T-helper 2 cell treated with Interferon-gamma antibody and Interleukin-4, amounts not matched to agents 5 μg/mL and 100 μg/mL, for 36 hours (primary cell): Measurements from ENCODE around the gene SFI1.
A peak's percentile ranks its signal among the peaks of the same experiment; 100 is the strongest.
"Not testable (repeated sequence)": the region's sequence is repeated elsewhere in the genome, so short reads cannot be mapped to it uniquely, and the experiment has no call there.

Experiments used
- DNase-seq: peaks from one replicate; pipeline ENCODE4 v3.0.0; 2021; ENCODE audit warnings: low spot score
- H3K27ac Mint-ChIP-seq: one replicate; pipeline ENCODE4 v1.8.0; 2021; ENCODE audit warnings: mild to moderate bottlenecking, mixed read lengths
- H3K27me3 Mint-ChIP-seq: one replicate; pipeline ENCODE4 v1.8.0; 2021; ENCODE audit warnings: low read depth, mixed read lengths
- H3K36me3 Mint-ChIP-seq: one replicate; pipeline ENCODE4 v1.8.0; 2021; ENCODE audit warnings: low read depth, mixed read lengths
- H3K4me1 Mint-ChIP-seq: one replicate; pipeline ENCODE4 v1.8.0; 2021; ENCODE audit warnings: low read depth, mixed read lengths
- H3K4me3 Mint-ChIP-seq: one replicate; pipeline ENCODE4 v1.8.0; 2022; ENCODE audit warnings: mild to moderate bottlenecking, moderate library complexity, mixed read lengths
- H3K9me3 Mint-ChIP-seq: one replicate; pipeline ENCODE4 v1.8.0; 2021; ENCODE audit warnings: mixed read lengths

Gene SFI1

DNA sequence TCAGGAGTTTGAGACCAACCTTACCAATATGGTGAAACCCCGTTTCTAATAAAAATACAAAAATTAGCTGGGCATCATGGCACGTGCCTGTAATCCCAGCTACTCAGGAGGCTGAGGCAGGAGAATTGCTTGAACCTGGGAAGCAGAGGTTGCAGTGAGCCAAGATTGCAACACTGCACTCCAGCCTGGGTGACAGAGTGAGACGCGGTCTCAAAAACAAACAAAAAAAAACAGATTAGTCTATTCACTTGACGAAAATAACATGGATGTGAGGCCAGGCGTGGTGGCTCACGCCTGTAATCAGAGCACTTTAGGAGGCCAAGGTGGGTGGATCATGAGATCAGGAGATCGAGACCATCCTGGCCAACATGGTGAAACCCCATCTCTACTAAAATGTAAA lies 13.9 kb upstream of the SFI1 start:
- Mint-ChIP-seq H3K36me3 (peaks cover 78% of the 10 kb centered on the region), H3K4me1 (peaks cover 24% of the 10 kb centered on the region), H3K27ac (peak overlapping the region; percentile 31)
- not testable (repeated sequence) for DNase-seq, H3K9me3 Mint-ChIP-seq, H3K4me3 Mint-ChIP-seq, H3K27me3 Mint-ChIP-seq

DNA sequence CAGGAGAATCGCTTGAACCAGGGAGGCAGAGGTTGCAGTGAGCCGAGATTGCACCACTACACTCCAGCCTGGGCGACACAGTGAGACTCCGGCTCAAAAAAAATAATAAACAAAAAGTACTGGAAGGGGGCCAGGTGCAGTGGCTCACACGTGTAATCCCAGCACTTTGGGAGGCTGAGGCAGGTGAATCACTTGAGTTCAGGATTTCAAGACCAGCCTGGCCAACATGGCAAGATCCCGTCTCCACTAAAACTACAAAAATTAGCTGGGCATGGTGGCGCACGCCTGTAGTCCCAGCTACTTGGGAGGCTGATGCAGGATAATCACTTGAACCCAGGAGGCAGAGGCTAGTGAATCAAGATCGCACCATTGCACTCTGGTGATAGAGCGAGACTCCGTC lies 10.0 kb upstream of the SFI1 start:
- DNase-seq, H3K27me3 Mint-ChIP-seq, H3K4me3 Mint-ChIP-seq, H3K9me3 Mint-ChIP-seq, H3K27ac Mint-ChIP-seq: not testable (repeated sequence)
- H3K36me3 Mint-ChIP-seq = peaks cover 52% of the 10 kb centered on the region
- peaks cover 38% of the 10 kb centered on the region for H3K4me1 Mint-ChIP-seq

- Mint-ChIP-seq H3K4me3 (peak overlapping the region; percentile 15), H3K4me1 (peaks cover 40% of the 10 kb centered on the region), H3K36me3 (peaks cover 46% of the 10 kb centered on the region), H3K9me3 (no peaks in the 10 kb centered on the region), H3K27me3 (no peaks in the 10 kb centered on the region), H3K27ac (no peak overlapping the region)
- DNase-seq = no peak
Observed at GRCh38 chr22:31486951-31487350, 9.4 kb upstream of the SFI1 start.

GRCh38 chr22:31488346-31488883 lies 7.9 kb upstream of the SFI1 start:
- no peaks in the 10 kb centered on the region for H3K27me3 Mint-ChIP-seq
- peaks cover 34% of the 10 kb centered on the region for H3K36me3 Mint-ChIP-seq
- peaks cover 41% of the 10 kb centered on the region for H3K4me1 Mint-ChIP-seq
- H3K27ac Mint-ChIP-seq = peak overlapping the region; percentile 76
- no peaks in the 10 kb centered on the region for H3K9me3 Mint-ChIP-seq
- DNase-seq = no peak
- peak overlapping the region; percentile 81 for H3K4me3 Mint-ChIP-seq

- Mint-ChIP-seq H3K4me1 (peaks cover 39% of the 10 kb centered on the region), H3K27ac (peak overlapping the region; percentile 76), H3K9me3 (no peaks in the 10 kb centered on the region), H3K36me3 (peaks cover 30% of the 10 kb centered on the region), H3K27me3 (no peaks in the 10 kb centered on the region), H3K4me3 (peak overlapping the region; percentile 81)
- DNase-seq = peak; percentile 35
Observed at GRCh38 chr22:31488988-31489617, 7.2 kb upstream of the SFI1 start.

DNA sequence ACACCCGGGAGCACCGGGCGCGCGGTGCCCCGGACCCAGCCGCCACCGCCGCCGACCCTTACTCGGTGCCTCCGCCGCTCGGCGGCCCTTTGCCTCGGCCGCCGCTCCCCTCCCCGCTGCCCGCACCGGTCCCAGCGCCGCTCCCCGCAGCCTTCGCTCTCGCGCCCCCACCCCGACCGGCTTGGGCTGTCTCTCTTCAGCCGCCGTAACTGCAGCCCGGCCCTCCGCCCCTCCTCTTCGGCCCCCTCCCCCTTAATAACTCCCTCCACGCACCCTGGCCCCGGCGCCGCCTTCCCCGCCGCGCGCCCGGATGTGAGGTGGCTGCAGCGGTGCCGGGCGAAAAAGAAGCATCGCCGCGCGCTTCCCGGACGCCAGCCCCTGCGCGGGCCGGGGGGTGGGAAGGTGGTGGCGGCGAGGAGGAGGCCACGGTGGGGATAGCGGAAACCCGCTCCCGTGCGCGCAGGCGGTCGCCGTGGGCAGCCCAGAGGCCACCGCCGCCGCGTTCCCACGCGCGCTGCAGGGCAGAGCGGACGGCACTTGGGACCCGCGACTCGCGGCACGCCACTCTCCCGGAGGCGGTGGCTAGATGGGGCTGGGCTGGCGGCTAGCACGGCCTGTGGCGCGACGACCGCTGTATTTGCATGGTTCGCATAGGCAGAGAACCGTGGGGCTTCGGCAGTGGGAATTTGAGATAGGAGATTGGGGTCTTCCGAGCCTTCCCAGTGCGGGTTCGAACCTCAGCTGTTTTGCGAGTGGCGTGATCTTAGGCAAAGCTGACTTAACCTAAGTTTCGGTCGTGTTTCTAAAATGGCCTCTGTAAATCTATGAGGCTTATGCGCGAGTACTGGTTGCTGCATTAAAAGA lies 6.5 kb upstream of the SFI1 start, which contains the start of gene EIF4ENIF1:
TSS of gene EIF4ENIF1 (minus strand) at position 211 of the 864 bp plus-strand sequence. CDS start 1,124 bp downstream, outside the sequence.
- H3K4me3 Mint-ChIP-seq = peak within 1 kb of the TSS; percentile 88
- peaks cover 23% of the 10 kb centered on the region for H3K36me3 Mint-ChIP-seq
- H3K4me1 Mint-ChIP-seq = peaks cover 38% of the 10 kb centered on the region
- no peaks in the 10 kb centered on the region for H3K27me3 Mint-ChIP-seq
- H3K27ac Mint-ChIP-seq = peak within 1 kb of the TSS; percentile 98
- no peaks in the 10 kb centered on the region for H3K9me3 Mint-ChIP-seq
- peak; percentile 82 for DNase-seq

- Mint-ChIP-seq H3K36me3 (peaks cover 17% of the 10 kb centered on the region), H3K27me3 (no peaks in the 10 kb centered on the region), H3K4me1 (peaks cover 32% of the 10 kb centered on the region), H3K4me3 (peak overlapping the region; percentile 88), H3K9me3 (no peaks in the 10 kb centered on the region), H3K27ac (peak overlapping the region; percentile 98)
- DNase-seq = peak; percentile 66
Observed at GRCh38 chr22:31490496-31490925, 5.8 kb upstream of the SFI1 start.

- Mint-ChIP-seq H3K36me3 (peaks cover 14% of the 10 kb centered on the region), H3K27me3 (no peaks in the 10 kb centered on the region), H3K27ac (peak overlapping the region; percentile 98), H3K4me3 (peak overlapping the region; percentile 88), H3K4me1 (peaks cover 34% of the 10 kb centered on the region), H3K9me3 (no peaks in the 10 kb centered on the region)
- no peak for DNase-seq
Observed at GRCh38 chr22:31491218-31491962, 4.9 kb upstream of the SFI1 start.

GRCh38 chr22:31492151-31492550 lies 4.2 kb upstream of the SFI1 start:
- H3K36me3 Mint-ChIP-seq = peaks cover 7% of the 10 kb centered on the region
- peaks cover 32% of the 10 kb centered on the region for H3K4me1 Mint-ChIP-seq
- H3K9me3 Mint-ChIP-seq = no peaks in the 10 kb centered on the region
- no peaks in the 10 kb centered on the region for H3K27me3 Mint-ChIP-seq
- H3K4me3 Mint-ChIP-seq = peak overlapping the region; percentile 46
- DNase-seq = no peak
- peak overlapping the region; percentile 57 for H3K27ac Mint-ChIP-seq

- peaks cover 14% of the 10 kb centered on the region for H3K36me3 Mint-ChIP-seq
- not testable (repeated sequence) for H3K27me3 Mint-ChIP-seq, H3K9me3 Mint-ChIP-seq, H3K4me3 Mint-ChIP-seq, DNase-seq
- H3K4me1 Mint-ChIP-seq = peaks cover 33% of the 10 kb centered on the region
- peak overlapping the region; percentile 67 for H3K27ac Mint-ChIP-seq
Observed at GRCh38 chr22:31493355-31493754, 3.0 kb upstream of the SFI1 start.

GRCh38 chr22:31495343-31495742 lies 993 bp upstream of the SFI1 start:
- H3K27me3 Mint-ChIP-seq = no peaks in the 10 kb centered on the region
- peaks cover 38% of the 10 kb centered on the region for H3K4me1 Mint-ChIP-seq
- peak overlapping the region; percentile 94 for H3K4me3 Mint-ChIP-seq
- no peak for DNase-seq
- H3K27ac Mint-ChIP-seq = peak overlapping the region; percentile 96
- no peaks in the 10 kb centered on the region for H3K9me3 Mint-ChIP-seq
- peaks cover 22% of the 10 kb centered on the region for H3K36me3 Mint-ChIP-seq

DNA sequence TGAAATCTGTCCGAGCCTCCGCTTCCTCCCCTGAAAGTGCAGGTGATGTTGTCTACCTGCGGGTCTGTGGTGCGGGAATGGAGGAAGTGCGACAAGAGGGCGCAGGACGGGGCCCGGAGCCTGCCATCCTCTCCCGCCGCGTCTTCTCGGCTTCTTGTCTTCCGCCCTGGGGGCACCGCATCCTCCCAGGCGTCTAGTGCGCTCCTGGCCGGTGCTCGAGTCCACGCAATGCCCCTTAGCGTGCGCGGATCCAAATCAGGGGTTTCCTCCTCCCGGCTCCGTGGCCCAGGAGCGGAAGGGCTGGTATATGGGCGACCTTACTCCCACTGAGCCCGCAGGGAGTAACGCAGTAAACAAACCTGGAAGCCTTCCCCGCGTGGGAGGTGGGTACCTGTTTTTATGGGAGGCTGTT lies 405 bp downstream of the SFI1 start:
- H3K4me3 Mint-ChIP-seq = peak overlapping the region; percentile 94
- H3K27ac Mint-ChIP-seq = peak overlapping the region; percentile 96
- DNase-seq = peak; percentile 39
- no peaks in the 10 kb centered on the region for H3K9me3 Mint-ChIP-seq
- H3K27me3 Mint-ChIP-seq = no peaks in the 10 kb centered on the region
- H3K4me1 Mint-ChIP-seq = peaks cover 31% of the 10 kb centered on the region
- H3K36me3 Mint-ChIP-seq = peaks cover 22% of the 10 kb centered on the region

DNA sequence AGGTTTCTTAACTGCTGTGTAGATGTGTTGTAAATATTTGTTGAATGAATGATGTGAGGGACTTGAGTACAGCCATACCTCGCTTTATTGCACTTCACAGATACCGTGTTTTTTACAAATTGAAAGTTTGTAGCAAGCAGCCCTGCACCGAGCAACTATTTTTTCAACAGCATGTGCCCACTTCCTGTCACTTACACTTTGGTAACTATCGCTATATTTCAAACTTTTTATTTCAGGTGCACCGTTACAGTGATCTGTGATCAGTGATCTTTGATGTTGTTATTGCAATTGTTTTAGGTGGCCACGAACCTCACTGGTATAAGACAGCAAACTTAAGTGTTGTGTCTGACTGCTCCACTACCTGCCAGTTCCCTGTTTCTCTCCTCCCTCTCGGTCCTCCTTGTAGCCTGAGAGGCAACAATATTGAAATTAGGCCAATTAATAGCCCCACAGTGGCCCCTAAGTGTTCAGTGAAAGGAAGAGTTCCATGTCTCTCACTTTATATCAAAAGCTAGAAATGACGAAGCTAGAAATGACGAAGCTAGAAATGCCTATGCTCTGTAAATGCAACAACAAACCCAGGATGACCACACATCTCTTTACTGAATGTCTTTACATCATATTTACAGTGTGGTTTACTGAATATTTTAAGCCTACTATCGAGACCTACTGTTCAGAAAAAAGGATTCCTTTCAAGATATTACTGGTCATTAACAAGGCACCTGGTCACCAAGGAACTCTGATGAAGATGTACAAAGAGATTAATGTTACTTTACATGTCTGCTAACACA lies 1.0 kb downstream of the SFI1 start:
- DNase-seq = no peak

More for the DNA sequence above, 1.0 kb downstream of the SFI1 start:
- Mint-ChIP-seq H3K27me3 (no peaks in the 10 kb centered on the region), H3K27ac (peak overlapping the region; percentile 96), H3K9me3 (no peaks in the 10 kb centered on the region), H3K4me3 (peak overlapping the region; percentile 94), H3K4me1 (peaks cover 32% of the 10 kb centered on the region), H3K36me3 (peaks cover 27% of the 10 kb centered on the region)
